SH-SY5Y (cell line): Measurements from ENCODE around the gene SGCD.

ENCODE experiments used
- GATA2 ChIP-seq: IDR thresholded peaks from 2 replicates; pipeline ENCODE4 v1.6.1; 2011; ENCODE audit warnings: mild to moderate bottlenecking, low read depth, low read length
- GATA3 ChIP-seq: IDR thresholded peaks from 2 replicates; pipeline ENCODE4 v1.6.1; 2011; ENCODE audit warnings: low read depth, mild to moderate bottlenecking, low read length, moderate library complexity

Gene SGCD

DNA sequence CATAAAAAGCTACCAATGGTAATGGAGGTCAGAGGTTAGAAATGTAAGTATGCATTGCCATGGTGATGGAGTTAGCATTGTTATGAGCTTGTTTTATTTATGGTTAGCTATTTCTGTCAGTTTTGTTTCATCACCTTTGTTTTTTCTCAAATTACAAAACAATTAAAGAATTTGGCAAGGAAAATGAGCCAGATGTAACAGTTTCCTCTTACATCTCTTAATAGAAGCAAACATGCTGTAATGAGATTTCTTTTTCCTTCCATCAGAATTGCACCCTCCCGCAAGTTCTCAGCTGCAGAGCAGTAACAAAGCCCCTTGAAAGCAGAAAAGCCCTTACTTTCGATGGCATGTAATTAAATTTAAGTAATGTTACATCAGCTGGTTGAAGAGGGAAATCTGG, 233.0 kb downstream of the SGCD start:
- TF ChIP-seq GATA2 (no peak), GATA3 (no peak)

DNA sequence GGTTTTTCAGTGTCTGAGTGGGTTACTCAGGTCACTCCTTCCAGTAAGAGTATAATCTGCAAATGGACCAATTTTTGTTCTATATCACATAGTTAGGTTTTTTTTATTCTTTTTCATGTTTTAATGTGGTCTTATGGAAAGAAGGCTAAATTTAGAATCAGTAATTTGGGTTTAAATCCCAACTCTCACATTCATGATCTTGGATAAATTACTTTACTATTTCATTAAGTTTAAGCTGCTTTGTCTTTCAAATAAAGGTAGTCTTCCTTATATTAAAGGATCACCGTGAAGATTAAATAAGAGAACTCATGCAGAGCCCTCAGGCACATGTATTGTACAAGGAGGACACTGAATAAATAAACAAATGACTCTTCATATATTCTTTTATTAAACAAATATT, 234.7 kb downstream of the SGCD start:
- TF ChIP-seq GATA3 (no peak), GATA2 (no peak)

DNA sequence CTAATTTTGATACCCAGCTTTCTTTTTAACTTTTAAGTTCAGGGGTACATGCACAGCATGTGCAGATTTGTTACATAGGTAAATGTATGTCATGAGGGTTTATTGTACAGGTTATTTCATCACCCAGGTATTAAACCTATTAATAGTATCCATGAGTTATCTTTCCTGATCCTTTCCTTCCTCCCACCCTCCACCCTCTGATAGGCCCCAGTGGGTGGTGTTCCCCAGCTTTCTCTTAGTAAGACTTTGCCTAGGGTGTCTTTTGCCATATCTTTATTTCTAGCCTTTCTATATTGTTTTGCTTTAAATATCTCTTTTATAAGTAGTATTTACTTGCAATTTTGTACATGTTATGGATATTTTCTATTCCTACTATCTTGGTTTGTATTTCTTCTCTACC, 243.7 kb downstream of the SGCD start:
- TF ChIP-seq GATA2 (no peak), GATA3 (no peak)

DNA sequence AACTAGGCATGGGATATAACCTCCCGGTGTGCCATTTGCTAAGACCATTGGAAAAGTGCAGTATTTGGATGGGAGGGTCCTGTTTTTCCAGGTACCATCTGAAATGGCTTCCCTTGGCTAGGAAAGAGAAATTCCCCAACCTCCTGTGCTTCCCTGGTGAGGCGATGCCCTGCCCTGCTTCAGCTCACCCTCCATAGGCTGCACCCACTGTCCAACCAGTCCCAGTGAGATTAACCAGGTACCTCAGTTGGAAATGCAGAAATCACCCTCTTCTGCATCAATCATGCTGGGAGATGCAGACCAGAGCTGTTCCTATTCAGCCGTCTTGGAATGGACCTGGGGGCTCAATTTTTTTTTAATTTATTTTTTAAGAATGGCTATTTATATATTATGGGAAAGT, 254.8 kb downstream of the SGCD start:
- TF ChIP-seq GATA2 (no peak), GATA3 (no peak)

DNA sequence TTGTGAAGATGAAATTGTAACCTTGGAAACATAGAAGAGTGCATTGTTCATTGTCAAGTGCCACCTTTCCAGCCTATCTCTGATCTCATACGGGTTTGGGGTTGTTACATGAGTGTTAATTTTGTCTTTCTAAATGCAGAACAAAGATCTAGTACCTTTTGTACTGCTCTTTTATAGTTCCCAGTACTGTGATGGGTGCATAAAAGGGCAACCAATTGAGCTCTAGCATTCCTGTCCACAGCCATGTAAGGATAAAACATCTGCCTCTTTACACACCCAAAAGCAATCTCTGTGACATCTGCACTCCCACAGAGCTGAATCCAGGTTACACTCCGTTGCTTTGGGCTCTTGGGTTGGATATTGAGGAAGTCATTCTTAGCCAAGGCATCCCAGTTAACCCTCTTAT, 255.2 kb downstream of the SGCD start:
- no peak for TF ChIP-seq GATA2
- TF ChIP-seq GATA3 = no peak

DNA sequence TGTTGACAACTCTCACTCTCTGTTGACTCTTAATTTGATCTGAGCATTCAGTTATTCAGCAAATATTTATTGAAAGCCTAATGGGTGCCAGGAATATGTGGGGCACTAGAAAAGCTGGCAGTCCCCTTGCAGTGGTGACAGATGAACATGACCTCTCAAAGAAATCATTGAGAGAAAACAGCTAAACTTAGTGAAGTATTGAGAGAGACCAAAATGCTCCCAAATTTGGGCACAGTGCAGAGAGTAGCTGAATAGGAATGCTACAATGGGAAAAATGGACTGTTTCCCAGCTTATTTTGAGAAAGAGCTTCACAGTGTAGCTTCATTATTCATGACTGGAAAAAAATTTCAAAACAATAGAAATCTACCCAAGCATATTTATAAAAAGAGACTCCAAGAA, 257.9 kb downstream of the SGCD start:
- TF ChIP-seq GATA2 (no peak), GATA3 (no peak)

DNA sequence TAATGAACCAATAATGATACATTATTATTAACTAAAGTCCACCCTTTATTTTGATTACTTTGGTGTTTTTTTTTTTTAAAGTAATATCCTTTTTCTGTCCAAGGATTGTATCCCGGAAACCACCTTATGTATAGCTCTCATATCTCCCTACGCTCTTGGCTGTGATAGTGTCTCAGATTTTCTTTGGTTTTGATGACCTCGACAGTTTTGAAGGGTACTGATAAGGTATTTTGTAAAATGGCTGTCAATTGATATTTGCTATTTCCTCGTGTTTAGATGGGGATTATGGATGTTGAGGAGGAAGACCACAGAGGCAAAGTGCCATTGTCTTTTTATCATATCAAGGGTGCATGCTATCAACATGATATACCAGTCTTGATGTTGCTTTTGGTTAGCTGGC, 259.0 kb downstream of the SGCD start:
- no peak for TF ChIP-seq GATA2
- TF ChIP-seq GATA3 = no peak

DNA sequence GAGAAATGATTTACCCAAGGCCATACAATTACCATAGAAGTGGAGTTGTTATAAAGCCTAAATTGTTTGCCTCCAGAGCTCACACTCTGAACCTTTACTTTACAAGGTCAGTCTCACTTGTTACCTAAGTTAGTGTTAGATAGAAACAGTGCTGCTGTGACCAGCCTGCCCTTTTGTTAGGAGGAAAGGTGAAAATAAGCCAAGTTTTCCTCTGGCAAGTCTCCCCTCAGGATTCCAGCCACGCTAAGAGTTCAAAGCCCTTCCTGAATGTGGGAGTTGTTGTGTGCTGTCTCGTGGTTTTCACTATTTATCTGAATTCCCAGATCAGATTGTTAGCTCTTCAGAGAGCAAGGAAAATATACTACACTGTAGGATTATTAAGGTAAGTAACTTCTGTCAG, 260.0 kb downstream of the SGCD start:
- TF ChIP-seq GATA3 = no peak
- TF ChIP-seq GATA2 = no peak

DNA sequence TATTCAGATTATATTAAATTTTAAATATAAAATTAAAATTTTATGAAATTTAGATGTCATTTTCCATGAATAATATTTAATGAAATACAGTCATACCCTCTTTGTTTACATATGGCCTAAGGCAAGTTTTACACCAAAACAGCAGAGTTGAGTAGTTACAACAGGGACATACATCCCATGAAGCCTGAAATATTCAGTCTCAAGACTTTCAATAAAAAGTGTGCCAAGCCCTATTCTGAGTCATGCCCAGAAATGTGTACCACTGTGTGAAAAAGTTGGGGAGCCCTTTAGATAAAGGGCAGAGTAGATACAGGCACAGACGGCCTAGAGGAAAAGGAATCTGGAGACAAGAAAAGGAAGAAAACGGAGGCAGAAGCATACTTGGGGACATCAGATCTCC, 261.3 kb downstream of the SGCD start:
- TF ChIP-seq GATA2 = no peak

DNA sequence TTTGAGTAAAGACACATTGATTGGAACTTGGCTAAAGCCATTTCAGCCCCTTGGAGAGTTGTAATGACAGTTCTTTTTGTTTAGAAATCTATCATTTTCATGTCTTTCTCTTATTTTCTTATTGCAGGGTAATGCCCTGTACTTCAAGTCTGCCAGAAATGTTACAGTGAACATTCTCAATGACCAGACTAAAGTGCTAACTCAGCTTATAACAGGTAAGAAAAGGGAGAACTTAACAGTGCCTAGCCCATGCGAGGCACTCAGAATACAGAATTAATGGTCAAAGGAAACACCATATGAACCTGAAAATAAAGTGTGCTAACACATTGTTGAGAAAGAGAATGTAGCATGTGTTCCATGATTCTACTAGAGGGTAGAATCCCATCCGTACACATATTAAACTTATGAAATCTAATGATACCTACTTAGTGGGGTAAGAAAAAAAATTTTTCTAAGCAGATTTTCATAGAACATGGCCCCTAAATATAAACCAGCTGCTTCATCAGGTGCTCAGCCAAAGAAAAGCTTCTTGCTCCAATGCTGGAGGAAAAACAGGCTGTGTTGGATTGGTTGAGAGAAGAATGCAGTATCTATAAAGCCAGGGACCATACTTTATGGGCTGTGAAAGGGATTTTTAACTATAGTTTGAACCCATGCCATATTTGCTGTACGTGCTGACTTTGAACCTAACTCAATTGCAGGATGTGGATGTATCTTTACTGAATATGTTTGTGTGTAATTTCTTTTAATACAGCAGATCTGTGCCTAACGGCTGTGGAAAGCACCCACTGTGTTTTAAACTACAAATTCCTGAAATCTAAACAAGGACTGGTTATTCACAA, 262.4 kb downstream of the SGCD start:
- no peak for TF ChIP-seq GATA2

DNA sequence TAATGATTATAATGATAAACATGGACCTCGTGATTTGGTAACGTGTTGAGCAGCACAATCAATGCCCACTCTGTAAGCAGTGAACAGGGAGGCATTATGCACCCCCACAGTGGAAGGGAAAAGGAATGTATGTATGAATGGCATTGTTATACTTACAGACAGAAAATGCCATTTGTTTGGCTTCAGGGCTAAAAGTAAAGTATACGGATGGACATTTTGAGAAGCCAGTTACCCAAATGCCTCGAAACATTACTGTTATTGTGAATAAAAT, 262.9 kb downstream of the SGCD start:
- TF ChIP-seq GATA2 (no peak), GATA3 (no peak)

DNA sequence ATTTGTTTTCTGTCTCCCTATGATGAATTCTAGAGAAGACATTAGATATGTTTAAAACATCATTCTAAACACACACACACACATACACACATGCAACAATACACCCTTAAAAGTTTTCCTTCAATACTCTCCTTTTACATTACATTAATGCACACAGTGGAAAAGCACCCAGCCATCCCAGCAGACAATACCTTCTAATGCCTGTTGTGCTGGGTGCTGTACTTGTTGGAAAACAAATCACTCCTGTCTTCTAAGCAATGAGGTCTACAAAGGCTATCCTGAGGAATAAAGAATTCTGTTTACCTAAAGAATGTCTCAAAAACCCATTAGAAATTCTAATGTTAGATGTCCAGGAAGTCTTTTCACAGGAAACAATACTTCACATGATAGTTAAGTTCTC, 264.0 kb downstream of the SGCD start:
- no peak for TF ChIP-seq GATA2
- TF ChIP-seq GATA3 = no peak

DNA sequence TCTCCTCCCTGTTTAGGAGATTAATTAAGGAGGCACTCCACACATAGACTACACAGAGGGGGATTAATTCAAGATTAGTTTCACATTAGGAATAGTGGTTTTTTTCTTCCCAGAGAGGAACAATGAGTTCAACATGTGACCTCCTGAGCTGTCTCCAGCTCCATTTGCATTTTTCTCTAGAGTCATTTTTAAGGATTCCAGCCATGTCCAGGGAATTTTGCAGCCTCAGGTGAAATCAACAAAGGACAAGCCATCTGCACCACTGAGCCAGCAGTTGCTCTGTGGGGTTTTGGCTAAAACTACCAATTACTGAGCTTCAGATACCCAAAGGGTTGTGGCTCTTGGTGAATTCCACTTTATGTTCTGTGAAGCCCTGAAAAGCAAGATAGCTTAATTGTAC, 264.7 kb downstream of the SGCD start:
- TF ChIP-seq GATA3 (no peak), GATA2 (no peak)

DNA sequence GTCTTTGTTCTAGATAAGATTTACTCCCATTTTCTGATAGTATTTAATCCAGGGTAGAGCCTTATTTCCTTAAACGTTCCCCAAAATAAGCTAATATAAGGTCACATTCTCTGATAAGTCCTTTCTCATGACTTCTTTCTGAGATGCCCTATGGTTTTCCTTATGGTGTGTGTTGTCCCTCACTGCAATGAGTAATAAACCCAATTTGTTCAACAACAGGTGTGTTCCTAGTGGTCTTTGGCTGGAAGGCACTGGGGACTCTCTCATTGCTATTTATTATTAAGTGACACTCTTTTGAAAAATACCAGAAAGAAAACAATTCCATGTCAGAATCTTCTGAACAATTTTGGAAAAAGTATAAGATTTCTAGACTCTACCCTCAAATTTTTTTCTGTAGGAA, 266.6 kb downstream of the SGCD start:
- no peak for TF ChIP-seq GATA3
- no peak for TF ChIP-seq GATA2

DNA sequence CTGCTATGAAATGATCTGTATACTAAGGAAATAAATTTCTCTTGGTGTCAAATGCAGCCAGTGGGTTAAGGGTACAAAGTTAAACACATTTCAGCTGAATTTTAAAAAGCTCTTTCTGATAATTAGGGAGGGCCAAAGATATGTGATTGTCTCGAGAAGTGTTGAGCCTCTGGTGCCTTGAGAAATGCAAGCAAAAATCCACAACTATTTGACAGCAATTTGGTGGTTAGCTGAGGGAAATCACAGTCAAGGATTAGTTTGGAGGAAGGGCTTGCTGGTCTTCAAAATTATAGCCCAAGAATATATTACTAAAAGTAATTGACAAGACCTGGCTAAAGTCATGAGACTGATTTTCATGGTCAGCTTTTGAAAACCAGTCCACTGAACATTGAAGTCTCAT, 267.4 kb downstream of the SGCD start:
- no peak for TF ChIP-seq GATA3
- no peak for TF ChIP-seq GATA2

DNA sequence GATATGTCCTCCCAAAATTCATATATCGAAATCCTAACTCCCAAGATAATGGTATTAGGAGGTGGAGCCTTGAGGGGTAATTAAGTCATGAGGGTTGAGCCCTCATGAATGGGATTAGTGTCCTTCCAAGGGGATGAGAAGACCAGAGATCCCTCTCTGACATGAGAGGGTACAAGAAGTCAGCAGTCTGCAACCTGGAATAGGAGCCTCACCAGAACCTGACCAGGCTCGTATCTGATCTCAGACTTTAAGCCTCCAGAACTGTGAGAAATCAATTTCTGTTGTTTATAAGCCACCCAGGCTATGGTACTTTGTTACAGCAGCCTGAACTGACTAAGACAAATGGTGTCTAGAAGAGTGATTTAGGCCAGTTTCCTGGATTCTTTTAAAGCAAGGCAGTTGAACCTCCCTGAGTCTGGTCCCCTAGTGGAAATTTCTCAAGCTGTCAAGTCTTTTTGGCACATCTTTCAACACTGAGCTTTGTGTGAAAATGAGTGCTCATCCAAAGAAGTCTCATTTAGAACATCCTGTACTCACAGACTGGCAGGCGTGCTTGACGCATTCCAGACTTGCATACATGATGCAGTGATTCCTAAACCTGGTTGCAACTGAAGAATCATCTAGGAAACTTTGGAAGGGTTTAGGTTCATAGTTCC, 268.3 kb downstream of the SGCD start:
- no peak for TF ChIP-seq GATA2
- no peak for TF ChIP-seq GATA3
